Non-pigmented ciliary epithelial cell (primary cell): ENCODE results near the gene FCN1.
"Not testable (repeated sequence)": the region's sequence is repeated elsewhere in the genome, so short reads cannot be mapped to it uniquely, and the experiment has no call there.

Experiments
- DNase-seq: peaks from one replicate; pipeline ENCODE4 v3.0.0-alpha.2; 2010; ENCODE audit warnings: low read depth

The FCN1 gene

GRCh38 chr9:134871697-134872340, 45.9 kb downstream of the FCN1 start:
- DNase-seq, result no peak

GRCh38 chr9:134870746-134871662, 46.7 kb downstream of the FCN1 start:
- DNase-seq, result no peak

GRCh38 chr9:134870301-134870694, 47.4 kb downstream of the FCN1 start:
- DNase-seq, result no peak

GRCh38 chr9:134869554-134870300, 48.0 kb downstream of the FCN1 start:
- DNase-seq, result no peak

- DNase-seq, result no peak
Observed at GRCh38 chr9:134868751-134869553, 48.8 kb downstream of the FCN1 start.

- DNase-seq, result no peak
Observed at GRCh38 chr9:134867917-134868750, 49.6 kb downstream of the FCN1 start.

- DNase-seq, result no peak
Observed at GRCh38 chr9:134864821-134865190, 52.9 kb downstream of the FCN1 start.

GRCh38 chr9:134863941-134864820, 53.5 kb downstream of the FCN1 start:
- DNase-seq, result no peak

GRCh38 chr9:134863306-134863902, 54.3 kb downstream of the FCN1 start:
- no peak for DNase-seq

GRCh38 chr9:134861595-134862334, 55.9 kb downstream of the FCN1 start:
- no peak for DNase-seq

- DNase-seq, result no peak
Observed at GRCh38 chr9:134860510-134860909, 57.2 kb downstream of the FCN1 start.

GRCh38 chr9:134858051-134858841, 59.5 kb downstream of the FCN1 start:
- no peak for DNase-seq

- DNase-seq, result not testable (repeated sequence)
Observed at GRCh38 chr9:134857451-134857850, 60.3 kb downstream of the FCN1 start.

- no peak for DNase-seq
Observed at GRCh38 chr9:134855900-134856377, 61.8 kb downstream of the FCN1 start.
